OCI-LY1 (cell line): ENCODE data around the gene ARL8A.

Source experiments
- H2AFZ ChIP-seq: fragments of 200-600 bp; sonication (generic), shearing (Covaris generic); 2 replicates; pipeline ENCODE4 v1.6.0; 2014; ENCODE audit warnings: antibody characterized with exemption, mild to moderate bottlenecking, low read length
- H3F3A ChIP-seq: fragments of 200-600 bp; sonication (generic), shearing (Covaris generic); 2 replicates; pipeline ENCODE4 v1.6.0; 2014; ENCODE audit warnings: mild to moderate bottlenecking, antibody characterized with exemption, low read length, moderate library complexity; ENCODE audit not compliant: insufficient read depth
- H3K27ac ChIP-seq: fragments of 200-600 bp; sonication (generic); 2 replicates; pipeline ENCODE4 v1.5.1; 2014; ENCODE audit warnings: low read length, mixed run types, mild to moderate bottlenecking, low read depth; ENCODE audit not compliant: poor library complexity, severe bottlenecking
- H3K27me3 ChIP-seq: fragments of 200-600 bp; sonication (generic); 2 replicates; pipeline ENCODE4 v1.6.0; 2014; ENCODE audit warnings: antibody characterized with exemption, mild to moderate bottlenecking, low read length, moderate library complexity; ENCODE audit not compliant: insufficient read depth
- H3K36me3 ChIP-seq: fragments of 200-600 bp; sonication (generic); 2 replicates; pipeline ENCODE4 v1.6.1; 2014; ENCODE audit warnings: mild to moderate bottlenecking, antibody characterized with exemption, low read length, moderate library complexity, mixed read lengths; ENCODE audit not compliant: insufficient read depth
- H3K4me1 ChIP-seq: fragments of 200-600 bp; sonication (generic); 2 replicates; pipeline ENCODE4 v1.5.1; 2014; ENCODE audit warnings: mild to moderate bottlenecking, low read length, moderate library complexity; ENCODE audit not compliant: insufficient read depth, severe bottlenecking
- H3K4me2 ChIP-seq: fragments of 200-600 bp; sonication (generic), shearing (Covaris generic); 2 replicates; pipeline ENCODE4 v1.6.1; 2014; ENCODE audit warnings: low read length
- H3K4me3 ChIP-seq: fragments of 200-600 bp; sonication (generic); 2 replicates; pipeline ENCODE4 v1.5.1; 2014; ENCODE audit warnings: low read length, low read depth, mild to moderate bottlenecking, mixed read lengths; ENCODE audit not compliant: poor library complexity, severe bottlenecking
- H3K79me2 ChIP-seq: fragments of 200-600 bp; shearing (Covaris generic); 2 replicates; pipeline ENCODE4 v1.6.1; 2016; ENCODE audit warnings: mixed run types, low read length, mixed read lengths; ENCODE audit not compliant: insufficient read depth
- H3K9ac ChIP-seq: fragments of 200-600 bp; sonication (generic), shearing (Covaris generic); 2 replicates; pipeline ENCODE4 v1.6.1; 2014; ENCODE audit warnings: mild to moderate bottlenecking, low read length, mixed read lengths
- H3K9me2 ChIP-seq: fragments of 200-600 bp; sonication (generic), shearing (Covaris generic); 2 replicates; pipeline ENCODE4 v1.6.1; 2014; ENCODE audit warnings: low read depth, mild to moderate bottlenecking, low read length, mixed read lengths
- H3K9me3 ChIP-seq: fragments of 200-600 bp; shearing (Covaris generic); 2 replicates; pipeline ENCODE4 v1.6.1; 2014; ENCODE audit warnings: low read length, mixed read lengths
- H4K20me1 ChIP-seq: fragments of 200-600 bp; sonication (generic), shearing (Covaris generic); 2 replicates; pipeline ENCODE4 v1.6.0; 2016; ENCODE audit warnings: mild to moderate bottlenecking, low read length; ENCODE audit not compliant: insufficient read depth
- CTCF ChIP-seq: fragments of 200-600 bp; sonication (generic), shearing (Covaris generic); IDR thresholded peaks from 2 replicates; pipeline ENCODE4 v1.5.1; 2017; ENCODE audit warnings: mild to moderate bottlenecking, antibody characterized with exemption, low read length, moderate library complexity, mixed read lengths
- EZH2 ChIP-seq: fragments of 200-600 bp; sonication (generic), shearing (Covaris generic); IDR thresholded peaks from 2 replicates; pipeline ENCODE4 v1.8.0; 2017; ENCODE audit warnings: borderline replicate concordance, mixed run types, mild to moderate bottlenecking, antibody characterized with exemption, low read length, moderate library complexity, mixed read lengths

The ARL8A gene

DNA sequence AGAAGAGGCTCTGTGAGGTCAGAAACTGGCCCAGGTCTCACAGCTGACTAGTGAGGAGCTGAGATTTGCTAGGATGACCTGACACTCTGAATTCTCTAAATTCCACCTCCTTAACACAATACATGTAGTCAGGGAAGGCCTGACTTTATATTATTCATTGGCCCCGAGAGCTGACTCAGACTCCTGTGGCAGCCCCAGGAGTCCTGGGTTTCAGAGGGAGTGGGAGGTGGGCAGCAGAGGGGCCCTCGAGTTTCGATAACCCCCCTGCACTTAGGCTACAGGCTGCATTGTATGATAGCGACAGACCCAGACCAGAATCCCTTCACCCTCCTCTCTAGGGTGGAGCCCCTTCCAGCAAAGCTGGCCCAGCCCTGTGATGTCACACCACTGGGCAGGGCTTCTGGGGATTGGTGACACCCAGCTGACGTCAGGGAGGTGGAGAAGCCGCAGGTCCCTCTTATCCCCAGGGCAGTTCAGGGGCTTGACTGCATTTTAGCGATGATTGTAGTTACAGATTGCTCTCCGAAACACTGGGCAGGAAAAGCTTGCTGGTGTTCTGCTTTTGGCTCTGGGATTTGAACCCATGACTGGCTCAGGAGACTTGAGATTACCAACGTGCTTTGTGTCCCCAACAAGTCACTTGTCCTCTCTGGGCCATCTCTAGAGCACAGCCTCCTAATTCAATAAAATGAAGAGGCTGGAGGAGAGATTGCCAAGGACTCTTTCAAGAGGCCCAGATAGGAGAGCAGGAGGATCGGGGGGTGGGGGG lies 38.8 kb downstream of the ARL8A start:
- no peak overlapping the region for H3K4me3 ChIP-seq
- no peak overlapping the region for H3K4me2 ChIP-seq
- H3K27me3 ChIP-seq = peaks cover 3% of the 10 kb centered on the region; the same call in 1 of the 2 replicates
- TF ChIP-seq EZH2 = no peak
- no peak for TF ChIP-seq CTCF
- no peaks in the 10 kb centered on the region for H3K4me1 ChIP-seq
- no peak overlapping the region for H3K27ac ChIP-seq
- no peak overlapping the region for H2AFZ ChIP-seq
- H3K9ac ChIP-seq = no peak overlapping the region
- H3K9me3 ChIP-seq = no peaks in the 10 kb centered on the region
- H3K36me3 ChIP-seq = no peaks in the 10 kb centered on the region
- H3K79me2 ChIP-seq = no peaks in the 10 kb centered on the region
- H3K9me2 ChIP-seq = no peaks in the 10 kb centered on the region
- H4K20me1 ChIP-seq = no peaks in the 10 kb centered on the region
- no peaks in the 10 kb centered on the region for H3F3A ChIP-seq

- H2AFZ ChIP-seq = no peak overlapping the region
- TF ChIP-seq EZH2 (no peak), CTCF (no peak)
- no peaks in the 10 kb centered on the region for H3F3A ChIP-seq
- no peaks in the 10 kb centered on the region for H3K79me2 ChIP-seq
- no peaks in the 10 kb centered on the region for H3K36me3 ChIP-seq
- no peak overlapping the region for H3K9ac ChIP-seq
- no peaks in the 10 kb centered on the region for H4K20me1 ChIP-seq
- no peaks in the 10 kb centered on the region for H3K4me1 ChIP-seq
- H3K27ac ChIP-seq = no peak overlapping the region
- no peak overlapping the region for H3K4me3 ChIP-seq
- no peaks in the 10 kb centered on the region for H3K9me2 ChIP-seq
- H3K27me3 ChIP-seq = peaks cover 3% of the 10 kb centered on the region; the same call in 1 of the 2 replicates
- H3K9me3 ChIP-seq = no peaks in the 10 kb centered on the region
- no peak overlapping the region for H3K4me2 ChIP-seq
Measured at GRCh38 chr1:202104073-202104472, 40.5 kb downstream of the ARL8A start.

DNA sequence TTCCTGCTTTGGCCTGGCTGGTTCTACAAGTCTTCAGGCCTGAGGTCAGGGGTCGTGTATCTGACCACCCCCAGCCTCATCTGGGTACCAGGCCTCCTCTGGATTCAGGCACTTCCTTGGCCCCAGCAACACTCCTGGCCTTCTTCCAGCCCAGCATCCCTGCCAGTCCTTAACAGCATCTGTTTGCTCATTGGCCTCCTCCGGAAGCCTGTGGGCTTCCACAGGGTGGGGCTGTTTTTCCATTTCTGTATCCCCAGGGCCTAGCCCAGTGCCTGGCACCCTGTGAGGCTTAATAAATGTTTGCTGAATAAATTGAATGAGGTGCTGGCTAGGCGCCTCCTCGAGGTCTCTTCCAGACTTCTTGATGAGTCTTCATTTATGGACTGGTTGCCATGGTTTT lies 43.4 kb downstream of the ARL8A start:
- Histone ChIP-seq H3K9me3 (no peaks in the 10 kb centered on the region), H3K79me2 (no peaks in the 10 kb centered on the region), H3K4me1 (no peaks in the 10 kb centered on the region), H3K9ac (no peak overlapping the region), H3K9me2 (no peaks in the 10 kb centered on the region), H2AFZ (no peak overlapping the region), H4K20me1 (no peaks in the 10 kb centered on the region), H3K4me3 (no peak overlapping the region), H3K27me3 (peaks cover 3% of the 10 kb centered on the region; the same call in 1 of the 2 replicates), H3F3A (no peaks in the 10 kb centered on the region), H3K4me2 (no peak overlapping the region), H3K27ac (no peak overlapping the region), H3K36me3 (no peaks in the 10 kb centered on the region)
- TF ChIP-seq CTCF = no peak
- TF ChIP-seq EZH2 = no peak
